Fibroblast of pulmonary artery (primary cell): ENCODE measurements around the gene CAMKK2.

Source experiments
- DNase-seq: peaks from one replicate; pipeline ENCODE4 v3.0.0-alpha.2; 2010; ENCODE audit warnings: low read depth
- H3K4me3 ChIP-seq: replicated peaks from 2 replicates; pipeline ENCODE4 v1.5.1; 2011; ENCODE audit warnings: low read depth, mild to moderate bottlenecking, control low read depth, low read length, moderate library complexity
- CTCF ChIP-seq: IDR thresholded peaks from 2 replicates; pipeline ENCODE4 v1.5.1; 2011; ENCODE audit warnings: mild to moderate bottlenecking, control low read depth, low read length, inconsistent platforms; ENCODE audit errors: missing control alignments

Gene CAMKK2

GRCh38 chr12:121238604-121239350 lies 57.7 kb downstream of the CAMKK2 start:
- no peak for TF ChIP-seq CTCF
- H3K4me3 ChIP-seq: no peak overlapping the region
- no peak for DNase-seq

GRCh38 chr12:121238086-121238485 lies 58.4 kb downstream of the CAMKK2 start:
- no peak for DNase-seq
- no peak overlapping the region for H3K4me3 ChIP-seq
- no peak for TF ChIP-seq CTCF

GRCh38 chr12:121237415-121237814 lies 59.1 kb downstream of the CAMKK2 start:
- no peak for TF ChIP-seq CTCF
- H3K4me3 ChIP-seq: no peak overlapping the region
- peak; percentile 7 for DNase-seq

- H3K4me3 ChIP-seq: no peak overlapping the region
- TF ChIP-seq CTCF: no peak
- DNase-seq: no peak
Measured at GRCh38 chr12:121236776-121237175, 59.7 kb downstream of the CAMKK2 start.

- no peak for DNase-seq
- H3K4me3 ChIP-seq: no peak overlapping the region
- TF ChIP-seq CTCF: no peak
Measured at GRCh38 chr12:121233628-121234020, 62.9 kb downstream of the CAMKK2 start.

GRCh38 chr12:121232977-121233627 lies 63.4 kb downstream of the CAMKK2 start:
- no peak overlapping the region for H3K4me3 ChIP-seq

More at GRCh38 chr12:121232977-121233627, 63.4 kb downstream of the CAMKK2 start:
- DNase-seq: no peak
- no peak for TF ChIP-seq CTCF
